K562 (cell line): ENCODE measurements around the gene CPED1. TPM values are rescaled to one million over a fixed set of nuclear protein-coding genes. Genes with fewer than 3 reads are reported as not detected.
A peak's percentile ranks its signal among the peaks of the same experiment; 100 is the strongest.
"Not testable (repeated sequence)": the region's sequence is repeated elsewhere in the genome, so short reads cannot be mapped to it uniquely, and the experiment has no call there.

Experiments
- ATAC-seq: fragments of 200-7000 bp; cut with Tn5 transposase; 3 replicates; pipeline ENCODE4 v1.9.1; 2020; ENCODE audit warnings: moderate library complexity
- BruUV-seq: library from RNA; stranded (reverse); fragments of 400-500 nt; replicated peaks from 2 replicates; lab custom pipeline; 2021; lab: Mats Ljungman, UMichigan
- CTCF ChIA-PET: fragments of 300-600 bp; formaldehyde crosslinking; extraction: SDS; loops from one replicate; lab custom pipeline; 2021; ENCODE audit warnings: low intra/inter-chr PET ratio; lab: Yijun Ruan, JAX
- POLR2A ChIA-PET: fragments of 300-600, 350-650 bp; sonication (Branson Sonifier 250); formaldehyde crosslinking; extraction: SDS; loops from one replicate; lab custom pipeline; 2021; ENCODE audit warnings: antibody characterized with exemption, inconsistent platforms; lab: Yijun Ruan, JAX
- DNase-seq, 4 experiments: peaks; one replicate each; pipeline versions ENCODE4 v3.0.0 to v3.0.0-alpha.2; 2011 to 2018; ENCODE audit warnings: low spot score in 3 of 4, mixed read lengths in 3 of 4; ENCODE audit errors: extremely low read depth in 1 of 4
- FAIRE-seq: peaks from 2 replicates; lab custom pipeline; 2011; peaks lifted over from hg19 to GRCh38; lab: Jason Lieb, UNC
- H2AFZ ChIP-seq: 2 replicates; pipeline ENCODE4 v1.6.0; 2011; ENCODE audit warnings: low read depth, low read length, control low read depth, inconsistent platforms
- H3K27ac ChIP-seq: fragments of 200-600 bp; 3 replicates; pipeline ENCODE4 v1.8.0; 2011; ENCODE audit warnings: low read depth, mild to moderate bottlenecking, control low read depth, inconsistent platforms, low read length, moderate library complexity, mixed read lengths; ENCODE audit errors: extremely low read depth
- H3K27me3 ChIP-seq, 2 experiments: fragments of 300-600 bp in 1 of 2; 2 replicates in 1 of 2; 3 replicates in 1 of 2; pipeline versions ENCODE4 v1.6.0 to v1.8.0; 2011; ENCODE audit warnings: inconsistent platforms in 2 of 2, low read length in 2 of 2, mild to moderate bottlenecking in 1 of 2, mixed read lengths in 1 of 2, moderate library complexity in 1 of 2; ENCODE audit not compliant: control insufficient read depth in 2 of 2, insufficient read depth in 2 of 2
- H3K36me3 ChIP-seq: fragments of 300-600 bp; 3 replicates; pipeline ENCODE4 v1.8.0; 2011; ENCODE audit warnings: mild to moderate bottlenecking, low read length, inconsistent platforms; ENCODE audit not compliant: control insufficient read depth, insufficient read depth
- H3K4me1 ChIP-seq, 2 experiments: fragments of 200-600 bp in 1 of 2; replicated peaks in 1 of 2; 2 replicates in 1 of 2; 3 replicates in 1 of 2; pipeline versions ENCODE4 v1.5.1 to v1.8.0; 2011; ENCODE audit warnings: inconsistent platforms in 2 of 2, low read length in 2 of 2, mild to moderate bottlenecking in 1 of 2, mixed read lengths in 1 of 2, moderate library complexity in 1 of 2; ENCODE audit not compliant: control insufficient read depth in 2 of 2, insufficient read depth in 2 of 2
- H3K4me2 ChIP-seq: 2 replicates; pipeline ENCODE4 v1.6.1; 2011; ENCODE audit warnings: low read length, control low read depth, inconsistent platforms, mixed read lengths; ENCODE audit not compliant: insufficient read depth
- H3K4me3 ChIP-seq: fragments of 200-600 bp; sonication (generic), shearing (Covaris generic); 2 replicates; pipeline ENCODE4 v1.5.1; 2016; ENCODE audit warnings: control low read depth, inconsistent platforms
- H3K79me2 ChIP-seq: fragments of 200-600 bp; 3 replicates; pipeline ENCODE4 v1.8.0; 2011; ENCODE audit warnings: low read length, inconsistent platforms; ENCODE audit not compliant: control insufficient read depth, insufficient read depth
- H3K9ac ChIP-seq, 2 experiments: 2 replicates each; pipeline versions ENCODE4 v1.6.0 to v1.6.1; 2011; ENCODE audit warnings: low read depth in 2 of 2, low read length in 2 of 2, control low read depth in 1 of 2, inconsistent platforms in 1 of 2, mild to moderate bottlenecking in 1 of 2, mixed read lengths in 1 of 2; ENCODE audit not compliant: insufficient read depth in 1 of 2
- H3K9me1 ChIP-seq: one replicate; pipeline ENCODE4 v1.6.0; 2011; ENCODE audit warnings: inconsistent platforms, mild to moderate bottlenecking, low read length, moderate library complexity; ENCODE audit not compliant: control insufficient read depth, insufficient read depth
- H3K9me3 ChIP-seq: replicated peaks from 2 replicates; pipeline ENCODE4 v1.5.1; 2011; ENCODE audit warnings: low read depth, low read length, inconsistent platforms; ENCODE audit not compliant: control insufficient read depth, insufficient read depth
- H4K20me1 ChIP-seq: replicated peaks from 2 replicates; pipeline ENCODE4 v1.6.1; 2011; ENCODE audit warnings: low read length, inconsistent platforms, mixed read lengths; ENCODE audit not compliant: control insufficient read depth, insufficient read depth
- C11orf30 ChIP-seq: fragments of 450-650 bp; IDR thresholded peaks from 2 replicates; pipeline ENCODE4 v1.6.1; 2016; ENCODE audit warnings: low read depth, mild to moderate bottlenecking
- CBX3 ChIP-seq, 2 experiments: IDR thresholded peaks; 1 replicate in 1 of 2; 2 replicates in 1 of 2; pipeline ENCODE4 v1.6.1; 2012; ENCODE audit warnings: inconsistent platforms in 2 of 2, low read length in 2 of 2, borderline replicate concordance in 1 of 2, control low read depth in 1 of 2
- GTF2A2 ChIP-seq: IDR thresholded peaks from 2 replicates; pipeline ENCODE4 v1.6.1; 2016; ENCODE audit warnings: mild to moderate bottlenecking, missing genetic modification characterization, missing compliant biosample characterization
- KLF6 ChIP-seq: fragments of 250-450 bp; sonication (Bioruptor Pico); IDR thresholded peaks from 2 replicates; pipeline ENCODE4 v1.4.0; 2020; ENCODE audit warnings: mild to moderate bottlenecking, moderate library complexity, borderline replicate concordance
- LCOR ChIP-seq: sonication (generic); formaldehyde crosslinking; IDR thresholded peaks from 2 replicates; pipeline ENCODE4 v1.8.0; 2022; ENCODE audit warnings: mild to moderate bottlenecking, missing genetic modification reagents
- POLR2H ChIP-seq: IDR thresholded peaks from 2 replicates; pipeline ENCODE4 v1.6.1; 2016; ENCODE audit warnings: missing genetic modification characterization, low read depth, mild to moderate bottlenecking, control low read depth, missing compliant biosample characterization, moderate library complexity
- TRIM24 ChIP-seq, 2 experiments: fragments of 450-650 bp; IDR thresholded peaks; 2 replicates each; pipeline ENCODE4 v1.6.1; 2016
- TRIM28 ChIP-seq: fragments of 450-650 bp; IDR thresholded peaks from 2 replicates; pipeline ENCODE4 v1.6.1; 2017
- ZNF280A ChIP-seq: fragments of 450-650 bp; IDR thresholded peaks from 2 replicates; pipeline ENCODE4 v1.6.1; 2018; ENCODE audit warnings: mild to moderate bottlenecking, low read depth; ENCODE audit not compliant: partially characterized antibody
- ZNF316 ChIP-seq: fragments of 450-650 bp; IDR thresholded peaks from 2 replicates; pipeline ENCODE4 v1.6.1; 2016
- ZNF354B ChIP-seq: fragments of 250-450 bp; sonication (Bioruptor Pico); IDR thresholded peaks from 2 replicates; pipeline ENCODE4 v1.4.0; 2020
- ZNF644 ChIP-seq: fragments of 200-800 bp; sonication (Bioruptor generic); IDR thresholded peaks from 2 replicates; pipeline ENCODE4 v1.6.1; 2016; ENCODE audit warnings: low read depth, missing genetic modification characterization, missing compliant biosample characterization
- in situ Hi-C: fragments of 300-500 bp; cut with MboI; formaldehyde crosslinking; loops from 4 replicates; pipeline ENCODE4 v1.15.0; 2018; ENCODE audit warnings: inconsistent platforms, mixed read lengths
- intact Hi-C: fragments of 100-400 bp; cut with micrococcal nuclease; formaldehyde crosslinking; loops from 2 replicates; pipeline ENCODE4 v1.14.2; 2022
- polyA plus RNA-seq, 8 experiments: library from polyadenylated mRNA; depleted of rRNA in 4 of 8; stranded (reverse) in 5 of 8; unstranded in 3 of 8; fragments of >200 nt; fragmentation: Nextera tagmentation in 2 of 8; fragmentation: Illumina TruSeq in 1 of 8; extraction: Ambion mirVana in 2 of 8; extraction: Trizol in 1 of 8; gene quantifications; 2 replicates each; pipeline versions ENCODE4 v1.2.1 to v1.2.3, GENCODE V29; 2011 to 2014; ENCODE audit warnings: inconsistent platforms in 1 of 8, missing spikeins in 1 of 8
- total RNA-seq, 7 experiments: library from RNA; depleted of rRNA in 6 of 7; stranded (reverse); fragments of >200 nt in 6 of 7; fragmentation: Illumina TruSeq in 2 of 7; extraction: Trizol in 2 of 7; gene quantifications; 2 replicates each; pipeline versions ENCODE4 v1.2.1 to v1.2.3, GENCODE V29; 2011 to 2021; ENCODE audit warnings: low replicate concordance in 1 of 7
- TF ChIP-seq, protein P1 (sequence below), 2 experiments: fragments of 450-650 bp; IDR thresholded peaks; 2 replicates each; pipeline ENCODE4 v1.6.1; 2016

Gene CPED1
- total and polyA plus RNA-seq, 9 of the 15 experiments (the other 6 are each of a cell fraction or from before 2014, with no cell fraction given): 195 to 393 (median 290) TPM

- H3K9ac ChIP-seq, intact Hi-C loops, H4K20me1 ChIP-seq, H3K27me3 ChIP-seq, H2AFZ ChIP-seq, in situ Hi-C loops, DNase-seq, H3K9me3 ChIP-seq, POLR2A ChIA-PET, H3K4me3 ChIP-seq, CTCF ChIA-PET, FAIRE-seq, BruUV-seq, H3K9me1 ChIP-seq, ATAC-seq, H3K4me2 ChIP-seq: not testable (repeated sequence)
- H3K36me3 ChIP-seq: peaks cover 42% of the 10 kb centered on the region
- peak overlapping the region; percentile 88; the same call in 1 of the 3 replicates for H3K27ac ChIP-seq
- peaks cover 14 to 50% of the 10 kb centered on the region in 2 experiments; a peak in 4 of 5 replicates for H3K4me1 ChIP-seq
- H3K79me2 ChIP-seq: peaks cover 98% of the 10 kb centered on the region
- TF ChIP-seq CBX3 (IDR thresholded peaks at IDR 0.05; ENCODE audit: borderline replicate concordance in 1 of 2, low read length in 2 of 2): peak in 1 of 2 experiments; percentile 60; a peak in 1 of 3 replicates
- TF ChIP-seq, protein P1, sequence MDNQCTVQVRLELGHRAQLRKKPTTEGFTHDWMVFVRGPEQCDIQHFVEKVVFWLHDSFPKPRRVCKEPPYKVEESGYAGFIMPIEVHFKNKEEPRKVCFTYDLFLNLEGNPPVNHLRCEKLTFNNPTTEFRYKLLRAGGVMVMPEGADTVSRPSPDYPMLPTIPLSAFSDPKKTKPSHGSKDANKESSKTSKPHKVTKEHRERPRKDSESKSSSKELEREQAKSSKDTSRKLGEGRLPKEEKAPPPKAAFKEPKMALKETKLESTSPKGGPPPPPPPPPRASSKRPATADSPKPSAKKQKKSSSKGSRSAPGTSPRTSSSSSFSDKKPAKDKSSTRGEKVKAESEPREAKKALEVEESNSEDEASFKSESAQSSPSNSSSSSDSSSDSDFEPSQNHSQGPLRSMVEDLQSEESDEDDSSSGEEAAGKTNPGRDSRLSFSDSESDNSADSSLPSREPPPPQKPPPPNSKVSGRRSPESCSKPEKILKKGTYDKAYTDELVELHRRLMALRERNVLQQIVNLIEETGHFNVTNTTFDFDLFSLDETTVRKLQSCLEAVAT (IDR thresholded peaks at IDR 0.05): peak; percentile 10 to 29; a peak in 1 of 4 replicates
- TF ChIP-seq ZNF280A: peak; percentile 65
- peak; percentile 66; the same call in 1 of the 2 replicates for TF ChIP-seq GTF2A2 (tag)
- TF ChIP-seq POLR2H: peak; percentile 48; the same call in 1 of the 2 replicates
- 0 out of 2 replicates have a peak, but pooled peaks have one; percentile 7 for TF ChIP-seq KLF6
- 0 out of 2 replicates have a peak, but pooled peaks have one; percentile 27 for TF ChIP-seq ZNF644 (tag)
- peak; percentile 40; the same call in 1 of the 2 replicates for TF ChIP-seq C11orf30
- TF ChIP-seq ZNF316: peak; percentile 59; the same call in 1 of the 2 replicates
- peak; percentile 46; the same call in 1 of the 2 replicates for TF ChIP-seq TRIM28
- TF ChIP-seq ZNF354B: 0 out of 2 replicates have a peak, but pooled peaks have one; percentile 11
- peak in 1 of 2 experiments; percentile 81; a peak in 3 of 4 replicates for TF ChIP-seq TRIM24 (IDR thresholded peaks at IDR 0.05)
- TF ChIP-seq LCOR (CRISPR knock-in tag): peak; percentile 56; the same call in 1 of the 2 replicates
These were observed 48.3 kb downstream of the CPED1 start for GRCh38 chr7:121036776-121037175.
